ENCODE measurements around the gene ZNF562.

ZNF562 gene

GRCh38 chr19:9641810-9642209 lies 33.1 kb downstream of the ZNF562 start:
- H4K20me1 ChIP-seq (ENCODE audit: control insufficient read depth, insufficient read depth, low read depth, low read length) = no peaks in the 10 kb centered on the region
- no peaks in the 10 kb centered on the region for H3K36me3 ChIP-seq (ENCODE audit: control insufficient read depth, low read length)
- no peak for TF ChIP-seq CTCF (IDR thresholded peaks at IDR 0.05; ENCODE audit: low read depth, low read length, poor library complexity, severe bottlenecking)
- no peak for TF ChIP-seq EZH2phosphoT487 (IDR thresholded peaks at IDR 0.05; ENCODE audit: borderline replicate concordance, low read length)
- no peaks in the 10 kb centered on the region for H3K27me3 ChIP-seq (ENCODE audit: control insufficient read depth, low read length)
- H3K9me3 ChIP-seq (ENCODE audit: control insufficient read depth, insufficient read depth, low read length) = peaks cover 6% of the 10 kb centered on the region
- no peak overlapping the region for H3K4me2 ChIP-seq (ENCODE audit: low read length)
- H3K79me2 ChIP-seq (ENCODE audit: control insufficient read depth, low read length) = no peaks in the 10 kb centered on the region
- no peaks in the 10 kb centered on the region for H3K4me1 ChIP-seq (ENCODE audit: control insufficient read depth, low read length)
- no peaks in the 10 kb centered on the region for H3K9me2 ChIP-seq (replicated peaks; ENCODE audit: control insufficient read depth, low read length)
- H3K27ac ChIP-seq (ENCODE audit: low read depth, low read length) = no peak overlapping the region
- no peak overlapping the region for H3K4me3 ChIP-seq (ENCODE audit: low read length)
- no peaks in the 10 kb centered on the region for H3F3A ChIP-seq (ENCODE audit: control insufficient read depth, insufficient read depth)

GRCh38 chr19:9640956-9641355 lies 33.9 kb downstream of the ZNF562 start:
- Histone ChIP-seq H3K4me2 (ENCODE audit: low read length) (no peak overlapping the region), H3F3A (ENCODE audit: control insufficient read depth, insufficient read depth) (no peaks in the 10 kb centered on the region), H3K4me3 (ENCODE audit: low read length) (no peak overlapping the region), H3K27ac (ENCODE audit: low read depth, low read length) (no peak overlapping the region), H4K20me1 (ENCODE audit: control insufficient read depth, insufficient read depth, low read depth, low read length) (no peaks in the 10 kb centered on the region), H3K27me3 (ENCODE audit: control insufficient read depth, low read length) (no peaks in the 10 kb centered on the region), H3K9me2 (replicated peaks; ENCODE audit: control insufficient read depth, low read length) (no peaks in the 10 kb centered on the region), H3K36me3 (ENCODE audit: control insufficient read depth, low read length) (no peaks in the 10 kb centered on the region), H3K79me2 (ENCODE audit: control insufficient read depth, low read length) (no peaks in the 10 kb centered on the region), H3K9me3 (ENCODE audit: control insufficient read depth, insufficient read depth, low read length) (peaks cover 6% of the 10 kb centered on the region), H3K4me1 (ENCODE audit: control insufficient read depth, low read length) (no peaks in the 10 kb centered on the region)
- TF ChIP-seq CTCF (IDR thresholded peaks at IDR 0.05; ENCODE audit: low read depth, low read length, poor library complexity, severe bottlenecking) (no peak), EZH2phosphoT487 (IDR thresholded peaks at IDR 0.05; ENCODE audit: borderline replicate concordance, low read length) (no peak)

GRCh38 chr19:9636018-9636417 lies 38.9 kb downstream of the ZNF562 start:
- H3K79me2 ChIP-seq (ENCODE audit: control insufficient read depth, low read length) = no peaks in the 10 kb centered on the region
- TF ChIP-seq EZH2phosphoT487 (IDR thresholded peaks at IDR 0.05; ENCODE audit: borderline replicate concordance, low read length) (no peak), CTCF (IDR thresholded peaks at IDR 0.05; ENCODE audit: low read depth, low read length, poor library complexity, severe bottlenecking) (no peak)
- H3K27ac ChIP-seq (ENCODE audit: low read depth, low read length) = no peak overlapping the region
- H3K9me3 ChIP-seq (ENCODE audit: control insufficient read depth, insufficient read depth, low read length) = no peaks in the 10 kb centered on the region; the same call in 1 of the 2 replicates
- H3K9me2 ChIP-seq (replicated peaks; ENCODE audit: control insufficient read depth, low read length) = no peaks in the 10 kb centered on the region
- H3K27me3 ChIP-seq (ENCODE audit: control insufficient read depth, low read length) = no peaks in the 10 kb centered on the region
- no peaks in the 10 kb centered on the region for H3F3A ChIP-seq (ENCODE audit: control insufficient read depth, insufficient read depth)
- H3K4me3 ChIP-seq (ENCODE audit: low read length) = no peak overlapping the region
- no peaks in the 10 kb centered on the region for H3K4me1 ChIP-seq (ENCODE audit: control insufficient read depth, low read length)
- no peaks in the 10 kb centered on the region for H4K20me1 ChIP-seq (ENCODE audit: control insufficient read depth, insufficient read depth, low read depth, low read length)
- no peak overlapping the region for H3K4me2 ChIP-seq (ENCODE audit: low read length)
- peaks cover 11% of the 10 kb centered on the region; the same call in 1 of the 2 replicates for H3K36me3 ChIP-seq (ENCODE audit: control insufficient read depth, low read length)

Measured in DOHH2 (cell line).